ENCODE data around the gene CHRDL2.

DNA sequence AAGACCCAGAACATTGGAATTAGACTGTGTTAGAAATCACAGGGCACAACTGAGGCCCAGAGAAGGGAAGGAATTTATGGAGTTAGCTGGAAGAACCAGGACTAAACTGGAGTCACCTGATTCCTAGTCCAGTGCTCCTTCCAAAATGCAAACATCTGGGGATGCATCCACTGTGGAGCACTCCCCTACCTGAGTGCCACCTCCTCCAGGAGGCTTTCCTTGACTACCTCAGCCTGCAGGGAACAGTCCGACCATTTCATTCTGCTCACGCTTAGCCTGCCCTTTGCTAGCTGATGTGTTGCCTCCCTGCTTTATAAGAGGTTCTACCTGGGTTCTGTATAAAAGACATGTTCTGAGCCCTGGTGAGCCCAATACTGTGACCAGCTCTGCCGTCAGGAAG is 24.0 kb downstream of the CHRDL2 start:
- TF ChIP-seq POLR2AphosphoS5 (IDR thresholded peaks at IDR 0.05): no peak
- TF ChIP-seq, protein P1, sequence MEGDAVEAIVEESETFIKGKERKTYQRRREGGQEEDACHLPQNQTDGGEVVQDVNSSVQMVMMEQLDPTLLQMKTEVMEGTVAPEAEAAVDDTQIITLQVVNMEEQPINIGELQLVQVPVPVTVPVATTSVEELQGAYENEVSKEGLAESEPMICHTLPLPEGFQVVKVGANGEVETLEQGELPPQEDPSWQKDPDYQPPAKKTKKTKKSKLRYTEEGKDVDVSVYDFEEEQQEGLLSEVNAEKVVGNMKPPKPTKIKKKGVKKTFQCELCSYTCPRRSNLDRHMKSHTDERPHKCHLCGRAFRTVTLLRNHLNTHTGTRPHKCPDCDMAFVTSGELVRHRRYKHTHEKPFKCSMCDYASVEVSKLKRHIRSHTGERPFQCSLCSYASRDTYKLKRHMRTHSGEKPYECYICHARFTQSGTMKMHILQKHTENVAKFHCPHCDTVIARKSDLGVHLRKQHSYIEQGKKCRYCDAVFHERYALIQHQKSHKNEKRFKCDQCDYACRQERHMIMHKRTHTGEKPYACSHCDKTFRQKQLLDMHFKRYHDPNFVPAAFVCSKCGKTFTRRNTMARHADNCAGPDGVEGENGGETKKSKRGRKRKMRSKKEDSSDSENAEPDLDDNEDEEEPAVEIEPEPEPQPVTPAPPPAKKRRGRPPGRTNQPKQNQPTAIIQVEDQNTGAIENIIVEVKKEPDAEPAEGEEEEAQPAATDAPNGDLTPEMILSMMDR (IDR thresholded peaks at IDR 0.05): no peak
